Measurements from ENCODE around the gene OTX2. TPM values are rescaled to one million over a fixed set of nuclear protein-coding genes. Genes with fewer than 3 reads are reported as not detected.

The OTX2 gene
- total RNA-seq, 2 experiments from 2014 or later: not detected

DNA sequence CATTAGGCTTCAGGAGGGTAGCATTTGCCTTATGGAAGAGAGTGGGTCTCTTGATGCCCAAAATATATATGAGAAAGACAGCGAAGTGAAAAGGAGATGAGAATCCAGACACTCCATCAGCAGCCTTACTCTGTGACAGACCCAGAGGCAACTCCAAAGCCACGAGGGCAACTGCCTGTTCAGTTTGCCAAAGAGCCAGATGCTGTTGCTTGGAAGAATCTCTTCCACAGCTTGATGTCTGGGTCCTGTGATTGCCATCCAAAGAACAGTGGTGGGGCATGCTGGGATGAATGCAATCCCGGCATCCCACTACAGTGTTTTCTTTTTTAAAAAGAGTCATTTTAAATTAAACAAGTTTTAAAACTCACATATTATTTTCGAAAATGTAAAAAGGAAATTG, 10.9 kb upstream of the OTX2 start:
- H3K36me3 ChIP-seq (ENCODE audit: insufficient read depth, low read length): no peaks in the 10 kb centered on the region
- H2AFZ ChIP-seq (ENCODE audit: low read length): no peak overlapping the region
- DNase-seq (ENCODE audit: low spot score): no peak
- no peak overlapping the region for H3K4me2 ChIP-seq (ENCODE audit: low read length)
- H3K9me3 ChIP-seq (ENCODE audit: low read length): no peaks in the 10 kb centered on the region
- H3K27ac ChIP-seq (ENCODE audit: low read depth, low read length, poor library complexity, severe bottlenecking): no peak overlapping the region
- CTCF ChIA-PET (ENCODE audit: unreplicated experiment): no interaction called here
- BruUV-seq (replicated peaks): no TSS peak
- no peaks in the 10 kb centered on the region for H3K9me2 ChIP-seq (ENCODE audit: insufficient read depth, low read length)
- no peak for TF ChIP-seq EZH2phosphoT487 (IDR thresholded peaks at IDR 0.05; ENCODE audit: borderline replicate concordance, low read depth, low read length)
- TF ChIP-seq, protein P1, sequence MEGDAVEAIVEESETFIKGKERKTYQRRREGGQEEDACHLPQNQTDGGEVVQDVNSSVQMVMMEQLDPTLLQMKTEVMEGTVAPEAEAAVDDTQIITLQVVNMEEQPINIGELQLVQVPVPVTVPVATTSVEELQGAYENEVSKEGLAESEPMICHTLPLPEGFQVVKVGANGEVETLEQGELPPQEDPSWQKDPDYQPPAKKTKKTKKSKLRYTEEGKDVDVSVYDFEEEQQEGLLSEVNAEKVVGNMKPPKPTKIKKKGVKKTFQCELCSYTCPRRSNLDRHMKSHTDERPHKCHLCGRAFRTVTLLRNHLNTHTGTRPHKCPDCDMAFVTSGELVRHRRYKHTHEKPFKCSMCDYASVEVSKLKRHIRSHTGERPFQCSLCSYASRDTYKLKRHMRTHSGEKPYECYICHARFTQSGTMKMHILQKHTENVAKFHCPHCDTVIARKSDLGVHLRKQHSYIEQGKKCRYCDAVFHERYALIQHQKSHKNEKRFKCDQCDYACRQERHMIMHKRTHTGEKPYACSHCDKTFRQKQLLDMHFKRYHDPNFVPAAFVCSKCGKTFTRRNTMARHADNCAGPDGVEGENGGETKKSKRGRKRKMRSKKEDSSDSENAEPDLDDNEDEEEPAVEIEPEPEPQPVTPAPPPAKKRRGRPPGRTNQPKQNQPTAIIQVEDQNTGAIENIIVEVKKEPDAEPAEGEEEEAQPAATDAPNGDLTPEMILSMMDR (conservative IDR thresholded peaks at IDR 0.05; ENCODE audit: low read length): no peak
- no peaks in the 10 kb centered on the region for H4K20me1 ChIP-seq (ENCODE audit: insufficient read depth, low read length)
- POLR2A ChIA-PET: interaction anchor here (0.6 kb wide), 1 partner anchor 136 kb away, joined by 3 read pairs; no protein-coding TSS in a partner anchor
- H3K4me3 ChIP-seq (ENCODE audit: low read depth, low read length, poor library complexity, severe bottlenecking): no peak overlapping the region
- H3K79me2 ChIP-seq (ENCODE audit: insufficient read depth, low read depth, low read length): no peaks in the 10 kb centered on the region
- no peaks in the 10 kb centered on the region for H3K4me1 ChIP-seq (ENCODE audit: insufficient read depth, low read length, poor library complexity, severe bottlenecking)
- intact Hi-C loops (cut with micrococcal nuclease; ENCODE audit: unreplicated experiment): no loop called here

GRCh38 chr14:56817396-56817921, 7.2 kb upstream of the OTX2 start:
- ChIA-PET CTCF (ENCODE audit: unreplicated experiment) (no interaction called here), POLR2A (no interaction called here)
- BruUV-seq (replicated peaks): no TSS peak
- no peaks in the 10 kb centered on the region for H3K79me2 ChIP-seq (ENCODE audit: insufficient read depth, low read depth, low read length)
- no peaks in the 10 kb centered on the region for H3K4me1 ChIP-seq (ENCODE audit: insufficient read depth, low read length, poor library complexity, severe bottlenecking)
- H2AFZ ChIP-seq (ENCODE audit: low read length): no peak overlapping the region
- no peak for TF ChIP-seq EZH2phosphoT487 (IDR thresholded peaks at IDR 0.05; ENCODE audit: borderline replicate concordance, low read depth, low read length)
- TF ChIP-seq, protein P1 (conservative IDR thresholded peaks at IDR 0.05; ENCODE audit: low read length): no peak
- no peak overlapping the region for H3K4me3 ChIP-seq (ENCODE audit: low read depth, low read length, poor library complexity, severe bottlenecking)
- no peak overlapping the region for H3K27ac ChIP-seq (ENCODE audit: low read depth, low read length, poor library complexity, severe bottlenecking)
- H3K4me2 ChIP-seq (ENCODE audit: low read length): no peak overlapping the region
- no peaks in the 10 kb centered on the region for H3K36me3 ChIP-seq (ENCODE audit: insufficient read depth, low read length)
- no peaks in the 10 kb centered on the region for H3K9me3 ChIP-seq (ENCODE audit: low read length)
- H3K9me2 ChIP-seq (ENCODE audit: insufficient read depth, low read length): no peaks in the 10 kb centered on the region
- no peaks in the 10 kb centered on the region for H4K20me1 ChIP-seq (ENCODE audit: insufficient read depth, low read length)
- no peak for DNase-seq (ENCODE audit: low spot score)
- intact Hi-C loops (cut with micrococcal nuclease; ENCODE audit: unreplicated experiment): no loop called here

- no peak for DNase-seq (ENCODE audit: low spot score)
- Histone ChIP-seq H3K36me3 (ENCODE audit: insufficient read depth, low read length) (no peaks in the 10 kb centered on the region), H3K9me2 (ENCODE audit: insufficient read depth, low read length) (no peaks in the 10 kb centered on the region), H4K20me1 (ENCODE audit: insufficient read depth, low read length) (no peaks in the 10 kb centered on the region), H3K4me3 (ENCODE audit: low read depth, low read length, poor library complexity, severe bottlenecking) (no peak overlapping the region), H3K4me1 (ENCODE audit: insufficient read depth, low read length, poor library complexity, severe bottlenecking) (no peaks in the 10 kb centered on the region), H3K4me2 (ENCODE audit: low read length) (no peak overlapping the region), H2AFZ (ENCODE audit: low read length) (no peak overlapping the region), H3K79me2 (ENCODE audit: insufficient read depth, low read depth, low read length) (no peaks in the 10 kb centered on the region), H3K9me3 (ENCODE audit: low read length) (no peaks in the 10 kb centered on the region), H3K27ac (ENCODE audit: low read depth, low read length, poor library complexity, severe bottlenecking) (no peak overlapping the region)
- CTCF ChIA-PET (ENCODE audit: unreplicated experiment): no interaction called here
- POLR2A ChIA-PET: no interaction called here
- no TSS peak for BruUV-seq (replicated peaks)
- TF ChIP-seq, protein P1 (conservative IDR thresholded peaks at IDR 0.05; ENCODE audit: low read length): no peak
- no peak for TF ChIP-seq EZH2phosphoT487 (IDR thresholded peaks at IDR 0.05; ENCODE audit: borderline replicate concordance, low read depth, low read length)
- intact Hi-C loops (cut with micrococcal nuclease; ENCODE audit: unreplicated experiment): no loop called here
Measured at GRCh38 chr14:56816574-56817391, 6.5 kb upstream of the OTX2 start.
